Vein endothelial cell (primary cell): Measurements from ENCODE around the gene ARF1. TPM values are rescaled to one million over a fixed set of nuclear protein-coding genes. Genes with fewer than 3 reads are reported as not detected.

ENCODE experiments used
- small RNA-seq: library from RNA; depleted of rRNA; stranded (forward); fragments of <200 nt; gene quantifications from one replicate; pipeline ENCODE3, GENCODE V24; 2012
- total RNA-seq: library from RNA; depleted of rRNA; stranded (reverse); fragments of >200 nt; gene quantifications from 2 replicates; pipeline ENCODE4 v1.2.3, GENCODE V29; 2012

Gene ARF1
- 349 and 404 TPM in 2 replicates for total RNA-seq

DNA sequence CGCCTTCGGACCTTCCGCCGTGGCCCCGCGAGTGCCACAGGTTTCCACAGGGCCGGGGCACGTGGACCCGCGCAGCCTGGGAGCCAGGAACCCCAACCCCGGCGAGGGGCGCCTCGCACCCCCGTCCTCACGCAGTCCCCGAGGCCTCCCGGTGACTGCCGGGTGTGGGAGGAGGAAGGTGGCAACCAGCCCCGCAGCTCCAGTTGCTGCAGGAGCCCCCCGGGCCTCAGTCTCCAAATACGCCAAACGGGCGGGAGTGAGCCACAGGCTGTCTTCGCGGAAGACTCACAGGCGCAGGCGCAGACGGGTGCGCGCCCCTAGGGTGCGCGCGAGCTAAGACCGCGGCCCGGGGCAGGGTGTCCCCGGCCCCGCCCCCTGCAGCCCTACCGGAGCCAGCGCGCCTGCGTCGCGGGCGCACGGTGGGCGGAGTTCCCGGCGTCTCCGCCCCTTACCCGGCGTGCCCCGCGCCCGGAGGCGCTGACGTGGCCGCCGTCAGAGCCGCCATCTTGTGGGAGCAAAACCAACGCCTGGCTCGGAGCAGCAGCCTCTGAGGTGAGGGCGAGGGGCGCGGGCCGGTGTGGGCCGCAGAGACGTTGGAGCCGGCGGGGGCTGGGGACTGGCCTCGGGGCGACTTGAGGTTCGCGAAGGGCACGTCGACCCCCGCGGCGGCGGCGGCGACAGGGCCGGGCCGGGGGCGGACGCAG lies at the start of gene ARF1:
ARF1 (plus strand) TSS at position 495 of the 704 bp plus-strand sequence. CDS start 14,407 bp downstream, outside the sequence.

DNA sequence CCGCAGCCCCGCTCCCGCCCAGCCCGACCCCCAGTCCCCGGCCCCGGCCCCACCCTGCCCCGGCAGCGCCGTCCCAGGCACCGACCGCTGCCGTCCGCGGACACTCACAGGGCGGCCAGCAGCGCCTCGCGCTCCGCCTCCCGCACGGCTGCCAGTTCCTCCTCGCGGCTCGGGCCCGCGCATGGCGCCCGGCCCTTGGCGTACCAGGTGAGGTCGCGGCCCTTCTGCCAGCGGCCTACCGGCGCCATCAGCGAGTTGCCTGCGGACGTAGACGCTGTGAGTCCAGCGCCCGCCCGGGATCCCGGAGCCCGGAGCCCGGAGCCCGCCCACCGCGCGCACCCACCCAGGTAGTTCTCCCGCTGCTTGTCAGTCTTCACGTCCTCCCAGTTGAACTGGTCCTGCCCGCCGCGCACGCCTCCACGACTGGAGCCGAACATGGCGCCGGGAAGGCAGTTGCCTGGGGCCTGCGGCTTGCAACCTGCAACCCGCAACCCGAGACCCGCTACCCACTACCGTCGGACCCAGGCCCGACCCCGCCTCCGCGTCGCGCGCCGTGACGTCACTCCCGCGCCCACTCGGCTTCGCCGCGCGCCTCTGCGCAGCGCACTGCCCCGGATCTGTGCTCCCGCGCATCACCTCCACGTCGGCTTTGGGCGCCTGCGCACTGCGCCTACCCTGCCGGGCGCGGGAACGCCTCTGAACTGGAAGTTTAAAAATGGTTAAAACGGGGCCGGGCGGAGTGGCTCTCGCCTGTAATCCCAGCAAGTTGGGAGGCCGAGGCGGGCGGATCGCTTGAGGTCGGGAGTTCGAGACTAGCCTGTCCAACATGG lies 20.5 kb downstream of the ARF1 start, which contains the start of gene C1orf35:
C1orf35 (minus strand) TSS at position 535 of the 830 bp plus-strand sequence; CDS start at position 437, 98 bp downstream.

GRCh38 chr1:228109073-228109961 lies 26.8 kb downstream of the ARF1 start, which contains the start of gene MRPL55:
TSS of gene MRPL55 (minus strand) at chr1:228109299. CDS start at chr1:228108260, 1,039 bp downstream.

DNA sequence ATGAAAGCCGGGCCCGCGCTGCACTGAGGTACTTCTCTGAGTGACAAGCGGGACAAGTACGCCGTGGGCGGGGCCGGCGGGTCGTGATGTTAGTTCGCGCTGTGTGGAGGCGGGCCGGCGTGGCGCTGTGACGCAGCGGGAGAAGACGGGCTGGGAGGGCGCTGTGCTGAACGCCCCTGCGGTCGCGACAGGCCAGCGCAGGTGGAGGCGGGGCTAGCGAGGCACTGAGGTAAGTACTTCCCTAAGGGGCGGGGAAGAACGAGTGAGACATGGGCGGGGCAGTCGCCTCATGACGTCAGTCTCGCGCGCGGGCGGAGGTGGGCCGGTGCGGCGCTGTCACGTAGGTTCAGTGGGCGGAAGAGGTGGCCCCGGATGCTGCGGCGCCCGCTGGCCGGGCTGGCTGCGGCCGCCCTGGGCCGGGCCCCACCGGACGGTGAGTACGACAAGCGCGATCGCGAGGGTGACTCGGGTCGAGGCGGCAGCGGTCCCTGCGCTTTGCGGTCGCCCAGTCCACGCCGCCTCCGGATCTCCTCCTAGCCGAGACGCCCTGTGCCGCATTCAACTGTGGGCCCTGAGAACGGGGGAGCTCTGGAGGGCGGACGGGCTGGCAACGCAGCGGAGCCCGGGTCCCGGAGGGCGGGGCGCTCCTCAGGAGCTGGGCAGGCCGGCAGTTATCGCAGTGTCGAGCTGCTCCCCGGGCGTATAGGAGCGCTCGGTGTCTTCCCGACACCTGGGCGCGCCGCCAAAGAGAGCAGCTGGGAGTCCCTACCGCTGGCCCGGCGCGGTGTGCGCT lies 57.6 kb downstream of the ARF1 start, which contains the start of gene GUK1:
GUK1 (plus strand) TSS at position 349 of the 793 bp plus-strand sequence; CDS start at position 373, 24 bp downstream.

Small RNA genes lying within 50 kb of the gene (small RNA-seq; reads per million reads assigned to genes)
- gene AL359510.1 = not detected

Other genes with a start within 250 kb of the ARF1 start
- 3.5 and 3.9 TPM in 2 replicates for gene WNT9A, start 134.8 kb upstream of the ARF1 start, total RNA-seq
- gene WNT3A, start 75.7 kb upstream of the ARF1 start, total RNA-seq = not detected in 2 replicates
- gene C1orf35, start 20.6 kb downstream of the ARF1 start, total RNA-seq = 8.8 and 10.4 TPM in 2 replicates
- gene MRPL55, start 26.6 kb downstream of the ARF1 start, total RNA-seq = 39.2 and 40.9 TPM in 2 replicates
- gene GUK1, start 57.6 kb downstream of the ARF1 start, total RNA-seq = 365 and 512 TPM in 2 replicates
- 0.86 and 3.3 TPM in 2 replicates for gene GJC2, start 67.2 kb downstream of the ARF1 start, total RNA-seq
- gene IBA57, start 83.1 kb downstream of the ARF1 start, total RNA-seq = 9.1 and 11.8 TPM in 2 replicates
- gene OBSCN, start 125.3 kb downstream of the ARF1 start, total RNA-seq = 2.9 and 3.6 TPM in 2 replicates